HepG2 (cell line): ENCODE data around the gene GLS2. TPM values are rescaled to one million over a fixed set of nuclear protein-coding genes. Genes with fewer than 3 reads are reported as not detected.

Experiments
- AHDC1 ChIP-seq: sonication (generic); formaldehyde crosslinking; IDR thresholded peaks from 2 replicates; pipeline ENCODE4 v1.5.1; 2020; ENCODE audit warnings: mild to moderate bottlenecking, missing genetic modification reagents, borderline replicate concordance
- ATF1 ChIP-seq: IDR thresholded peaks from 2 replicates; pipeline ENCODE4 v1.6.1; 2016; ENCODE audit warnings: mild to moderate bottlenecking, control low read depth
- ATF6 ChIP-seq: sonication (generic); formaldehyde crosslinking; conservative IDR thresholded peaks from 2 replicates; pipeline ENCODE4 v1.4.0; 2020; ENCODE audit warnings: missing genetic modification reagents
- GMEB1 ChIP-seq: sonication (generic); formaldehyde crosslinking; IDR thresholded peaks from 2 replicates; pipeline ENCODE4 v1.5.1; 2020; ENCODE audit warnings: missing genetic modification reagents, mild to moderate bottlenecking, borderline replicate concordance
- NFE2 ChIP-seq: sonication (generic); formaldehyde crosslinking; IDR thresholded peaks from 2 replicates; pipeline ENCODE4 v1.4.0; 2020; ENCODE audit warnings: missing genetic modification reagents
- REST ChIP-seq, 2 experiments: IDR thresholded peaks; 2 replicates each; pipeline ENCODE4 v1.6.1; 2011 to 2012; ENCODE audit warnings: low read length in 2 of 2, borderline replicate concordance in 1 of 2, low read depth in 1 of 2, mild to moderate bottlenecking in 1 of 2, moderate library complexity in 1 of 2
- ZBTB25 ChIP-seq: IDR thresholded peaks from 2 replicates; pipeline ENCODE4 v1.6.1; 2018; ENCODE audit warnings: missing genetic modification reagents
- ZNF414 ChIP-seq: sonication (generic); formaldehyde crosslinking; IDR thresholded peaks from 2 replicates; pipeline ENCODE4 v1.5.0; 2020; ENCODE audit warnings: missing genetic modification reagents
- ZNF639 ChIP-seq: conservative IDR thresholded peaks from 2 replicates; pipeline ENCODE4 v1.6.1; 2018; ENCODE audit warnings: missing genetic modification reagents
- polyA plus RNA-seq, 8 experiments: library from polyadenylated mRNA; depleted of rRNA in 3 of 8; stranded (reverse) in 7 of 8; unstranded in 1 of 8; fragments of >200 nt; fragmentation: Illumina TruSeq in 4 of 8; extraction: Trizol in 4 of 8; gene quantifications; 2 replicates each; pipeline versions ENCODE4 v1.2.1 to v1.2.3, GENCODE V29; 2011 to 2016; ENCODE audit warnings: low read depth in 4 of 8, missing spikeins in 1 of 8, mixed read lengths in 1 of 8; ENCODE audit not compliant: insufficient read depth in 1 of 8
- total RNA-seq, 5 experiments: library from RNA; depleted of rRNA; stranded (reverse); fragments of >200 nt; fragmentation: Illumina TruSeq; extraction: Trizol; gene quantifications; 2 replicates each; pipeline ENCODE4 v1.2.3, GENCODE V29; 2016; ENCODE audit warnings: low read depth in 1 of 5

GLS2 gene
- total and polyA plus RNA-seq, 2 of the 13 experiments (the other 11 are each of a cell fraction or from before 2014, with no cell fraction given) = 8.6 to 12.2 TPM

GRCh38 chr12:56468216-56469006 is 19.6 kb downstream of the GLS2 start, which contains the start of gene SPRYD4 (continued):
- peak; percentile 96 for TF ChIP-seq GMEB1 (CRISPR knock-in tag)
- TF ChIP-seq ZNF414 = peak; percentile 68; the same call in 1 of the 2 replicates
- TF ChIP-seq ATF1 (CRISPR knock-in tag) = peak; percentile 98
- no peak; the same call in 1 of the 2 replicates for TF ChIP-seq ATF6 (CRISPR knock-in tag)
- TF ChIP-seq ZNF639 (CRISPR knock-in tag) = peak; percentile 62; the same call in 1 of the 2 replicates
- TF ChIP-seq NFE2 (CRISPR knock-in tag) = peak; percentile 12; the same call in 1 of the 2 replicates
- peak; percentile 87 for TF ChIP-seq ZBTB25 (CRISPR knock-in tag)
- TF ChIP-seq AHDC1 = 0 out of 2 replicates have a peak, but pooled peaks have one; percentile 61
- no peak for TF ChIP-seq REST (IDR thresholded peaks at IDR 0.05; ENCODE audit: borderline replicate concordance in 1 of 2, low read depth in 1 of 2, low read length in 2 of 2)
